GM20000 (cell line): ENCODE results near the gene COL20A1.

Source experiments
- DNase-seq: peaks from one replicate; pipeline ENCODE4 v3.0.0; 2012; ENCODE audit warnings: low spot score
- CTCF ChIP-seq: IDR thresholded peaks from 2 replicates; pipeline ENCODE4 v1.5.1; 2012; ENCODE audit warnings: mild to moderate bottlenecking, control low read depth; ENCODE audit errors: extremely low read depth, missing control alignments

Gene COL20A1

DNA sequence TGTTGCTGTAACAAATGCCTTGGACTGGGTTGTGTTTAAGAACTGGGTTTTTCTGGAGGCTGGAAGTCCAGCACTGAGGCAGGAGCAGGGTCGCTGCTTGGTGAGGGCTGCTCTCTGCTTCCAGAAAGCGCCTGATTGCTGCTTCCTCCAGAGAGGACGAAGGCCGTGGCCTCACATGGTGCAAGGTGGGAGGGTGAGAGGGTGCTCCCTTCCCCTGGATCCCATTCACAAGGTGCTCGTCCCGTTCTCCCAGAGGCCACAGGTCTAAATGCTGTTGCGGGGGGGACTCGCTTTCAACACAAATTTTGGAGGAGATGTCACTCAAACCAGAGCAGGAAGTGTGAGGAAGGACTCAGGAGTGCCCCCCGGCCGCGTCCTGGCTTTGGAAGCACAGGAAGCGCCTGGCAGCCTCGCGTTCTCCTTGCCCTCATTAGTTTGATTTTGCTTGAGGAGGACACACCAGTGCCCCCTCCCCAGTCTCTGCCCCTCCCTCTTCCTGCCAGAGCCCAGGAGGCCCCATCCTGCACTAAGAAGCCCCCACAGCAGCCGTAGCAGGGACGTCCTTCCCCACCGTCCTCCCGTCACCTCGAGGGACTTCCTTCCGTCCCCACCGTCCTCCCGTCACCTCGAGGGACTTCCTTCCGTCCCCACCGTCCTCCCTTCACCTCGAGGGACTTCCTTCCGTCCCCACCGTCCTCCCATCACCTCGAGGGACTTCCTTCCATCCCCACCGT, 31.0 kb upstream of the COL20A1 start:
- no peak for DNase-seq
- TF ChIP-seq CTCF = no peak

GRCh38 chr20:63262836-63263235, 30.1 kb upstream of the COL20A1 start:
- no peak for DNase-seq
- no peak for TF ChIP-seq CTCF

GRCh38 chr20:63264000-63264399, 29.0 kb upstream of the COL20A1 start:
- DNase-seq = no peak
- TF ChIP-seq CTCF = no peak

GRCh38 chr20:63264519-63264918, 28.5 kb upstream of the COL20A1 start:
- DNase-seq = no peak
- no peak for TF ChIP-seq CTCF

DNA sequence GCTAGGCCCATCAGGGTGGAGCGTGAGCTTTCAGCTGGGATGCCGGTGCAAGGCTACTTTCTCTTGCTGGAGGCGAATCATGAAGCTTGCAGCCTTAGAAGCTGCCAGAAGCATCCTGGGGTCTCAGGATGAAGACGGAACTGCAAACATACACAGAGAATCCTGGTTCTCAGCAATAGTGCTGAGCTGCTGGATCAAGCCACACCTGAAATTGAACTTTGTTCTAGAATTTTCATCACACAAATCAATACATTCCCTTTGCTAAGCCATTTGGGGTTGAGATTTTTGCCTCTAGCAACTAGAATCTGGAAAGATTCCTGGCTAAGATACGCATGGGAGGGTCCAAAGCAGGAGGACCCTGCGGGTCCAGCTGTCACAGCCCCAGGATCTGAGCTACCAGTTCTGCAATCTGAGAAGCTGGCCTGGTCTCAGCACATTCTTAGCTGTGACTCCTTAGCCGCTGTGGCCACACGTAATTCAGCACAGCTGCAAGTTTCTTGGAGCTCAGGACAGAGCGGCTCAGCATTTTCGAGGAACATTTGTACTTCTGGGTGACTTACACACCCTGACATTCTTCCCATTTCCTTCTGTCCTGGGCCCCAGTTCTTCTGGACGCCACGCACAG, 27.0 kb upstream of the COL20A1 start:
- DNase-seq = no peak
- no peak for TF ChIP-seq CTCF

DNA sequence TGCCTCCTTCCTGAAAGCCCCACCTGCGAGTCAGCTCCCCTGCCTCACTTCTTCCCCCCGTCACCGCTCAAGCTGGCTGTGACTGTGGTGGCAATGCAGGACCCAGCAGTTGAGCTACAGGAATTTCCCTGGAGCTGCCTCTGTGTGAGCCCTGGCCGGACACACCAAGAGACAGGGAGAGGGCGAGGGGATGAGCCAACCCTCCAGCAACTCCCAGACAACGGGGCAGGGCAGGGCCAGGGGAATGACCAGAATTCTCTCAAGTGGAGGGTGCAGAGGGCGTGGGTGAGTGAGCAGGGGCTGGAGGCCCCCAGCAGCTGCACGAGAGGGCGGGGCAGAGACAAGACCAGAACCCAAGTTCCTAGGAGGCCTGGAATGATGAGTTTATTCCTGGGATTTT, 25.3 kb upstream of the COL20A1 start:
- no peak for TF ChIP-seq CTCF
- DNase-seq = no peak

DNA sequence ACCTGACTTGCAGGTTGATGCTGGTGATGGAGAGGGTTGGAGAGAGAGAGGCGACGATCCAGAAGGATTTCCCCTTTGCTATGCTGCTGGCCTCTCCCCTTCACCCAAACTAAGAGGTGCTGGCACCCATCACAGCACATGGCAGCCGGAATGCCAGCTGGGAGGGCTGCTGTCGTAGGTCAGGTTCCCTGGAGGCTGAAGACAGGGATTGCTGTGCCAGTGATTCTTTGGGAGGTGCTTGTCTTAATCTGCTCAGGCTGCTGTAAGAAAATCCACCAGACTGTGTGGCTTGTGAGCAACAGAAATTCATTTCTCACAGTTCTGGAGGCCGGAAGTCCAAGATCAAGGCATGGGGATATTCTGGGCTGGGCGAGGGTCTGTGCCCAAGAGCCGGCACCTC, 24.7 kb upstream of the COL20A1 start:
- no peak for DNase-seq
- no peak for TF ChIP-seq CTCF
